GM23248 (cell line): ENCODE results near the gene ACTN4.

ENCODE experiments used
- EZH2 ChIP-seq: fragments of 200-600 bp; sonication (generic); IDR thresholded peaks from 2 replicates; pipeline ENCODE4 v1.6.1; 2018; ENCODE audit warnings: antibody characterized with exemption, mild to moderate bottlenecking; ENCODE audit not compliant: insufficient read depth, poor library complexity, severe bottlenecking
- EZH2phosphoT487 ChIP-seq: fragments of 200-600 bp; sonication (generic); IDR thresholded peaks from 2 replicates; pipeline ENCODE4 v1.6.1; 2018; ENCODE audit warnings: antibody characterized with exemption, moderate library complexity, mild to moderate bottlenecking, low read depth; ENCODE audit not compliant: insufficient read depth

GRCh38 chr19:38737281-38737865 is 89.9 kb downstream of the ACTN4 start:
- TF ChIP-seq EZH2 (no peak), EZH2phosphoT487 (no peak)
